Gastrocnemius medialis (tissue), 4 donors: ENCODE results near the gene RHBDL1.

Experiments
- CTCF ChIP-seq, 5 experiments: fragments of 450-650 bp in 3 of 5; fragments of 200-600 bp in 2 of 5; sonication (generic) in 2 of 5; IDR thresholded peaks in 4 of 5; conservative IDR thresholded peaks in 1 of 5; 1 replicate in 4 of 5; 2 replicates in 1 of 5; pipeline ENCODE4 v1.5.1; 2016 to 2019; ENCODE audit warnings: antibody characterized with exemption in 5 of 5, mild to moderate bottlenecking in 3 of 5, moderate library complexity in 3 of 5
- POLR2A ChIP-seq, 2 donors: fragments of 450-650 bp; IDR thresholded peaks; one replicate each; pipeline ENCODE4 v1.6.1; 2017; ENCODE audit warnings: antibody characterized with exemption in 2 of 2, mild to moderate bottlenecking in 2 of 2, moderate library complexity in 2 of 2

GRCh38 chr16:710500-711075, 35.1 kb downstream of the RHBDL1 start:
- TF ChIP-seq CTCF (IDR thresholded peaks at IDR 0.05 in 4 of 5, conservative IDR thresholded peaks at IDR 0.05 in 1 of 5) (no peak), POLR2A (IDR thresholded peaks at IDR 0.05) (no peak)
